SK-N-SH treated with all-trans-retinoic acid at 6 μM for 48 hours (cell line): ENCODE data around the gene ARHGEF3.

Experiments
- ARNTL ChIP-seq: fragments of 450-650 bp; formaldehyde crosslinking; IDR thresholded peaks from 2 replicates; pipeline ENCODE4 v1.5.0; 2020; ENCODE audit warnings: low read depth, mild to moderate bottlenecking, moderate library complexity, borderline replicate concordance
- TCF4 ChIP-seq: fragments of 250-450 bp; sonication (Bioruptor Pico); IDR thresholded peaks from 2 replicates; pipeline ENCODE4 v1.8.0; 2021; ENCODE audit warnings: mild to moderate bottlenecking, moderate library complexity, borderline replicate concordance
- ZFP30 ChIP-seq: fragments of 450-650 bp; formaldehyde crosslinking; IDR thresholded peaks from 2 replicates; pipeline ENCODE4 v1.5.0; 2022; ENCODE audit warnings: mild to moderate bottlenecking, moderate library complexity
- ZNF70 ChIP-seq: fragments of 450-650 bp; formaldehyde crosslinking; IDR thresholded peaks from 2 replicates; pipeline ENCODE4 v1.5.0; 2020; ENCODE audit warnings: mild to moderate bottlenecking, moderate library complexity

- TF ChIP-seq ZNF70 (CRISPR knock-in tag) (no peak), TCF4 (CRISPR knock-in tag) (no peak), ZFP30 (CRISPR knock-in tag) (no peak), ARNTL (CRISPR knock-in tag) (no peak)
Observed at GRCh38 chr3:56833536-56833935, 31.8 kb upstream of the ARHGEF3 start.
